ENCODE measurements around the gene IL2RA. TPM values are rescaled to one million over a fixed set of nuclear protein-coding genes. Genes with fewer than 3 reads are reported as not detected.

IL2RA gene
- total RNA-seq, 1 donor from 2014 or later = 4.3 TPM

DNA sequence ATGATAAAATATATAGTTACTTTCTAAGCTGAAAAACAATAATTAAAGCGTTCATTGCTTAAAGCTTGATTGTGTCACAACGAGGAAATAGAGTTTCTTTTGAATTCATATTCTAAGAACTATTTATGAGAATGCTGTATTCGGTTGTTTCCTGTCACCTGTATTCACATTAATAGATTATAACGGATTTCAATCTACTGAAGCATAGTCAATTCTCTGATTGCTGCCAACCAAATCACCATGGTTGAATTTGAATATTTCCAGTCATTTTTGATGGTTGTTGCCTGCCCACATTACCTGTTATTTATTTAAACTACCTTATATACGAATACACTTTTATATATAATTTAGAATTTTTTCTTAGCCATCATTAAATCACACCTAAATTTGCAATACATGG is 22.0 kb downstream of the IL2RA start:
- no peaks in the 10 kb centered on the region for H3K4me1 ChIP-seq
- no peaks in the 10 kb centered on the region for H3K36me3 ChIP-seq
- H3K27ac ChIP-seq = no peak overlapping the region
- no peak for DNase-seq
- TF ChIP-seq, protein P1, sequence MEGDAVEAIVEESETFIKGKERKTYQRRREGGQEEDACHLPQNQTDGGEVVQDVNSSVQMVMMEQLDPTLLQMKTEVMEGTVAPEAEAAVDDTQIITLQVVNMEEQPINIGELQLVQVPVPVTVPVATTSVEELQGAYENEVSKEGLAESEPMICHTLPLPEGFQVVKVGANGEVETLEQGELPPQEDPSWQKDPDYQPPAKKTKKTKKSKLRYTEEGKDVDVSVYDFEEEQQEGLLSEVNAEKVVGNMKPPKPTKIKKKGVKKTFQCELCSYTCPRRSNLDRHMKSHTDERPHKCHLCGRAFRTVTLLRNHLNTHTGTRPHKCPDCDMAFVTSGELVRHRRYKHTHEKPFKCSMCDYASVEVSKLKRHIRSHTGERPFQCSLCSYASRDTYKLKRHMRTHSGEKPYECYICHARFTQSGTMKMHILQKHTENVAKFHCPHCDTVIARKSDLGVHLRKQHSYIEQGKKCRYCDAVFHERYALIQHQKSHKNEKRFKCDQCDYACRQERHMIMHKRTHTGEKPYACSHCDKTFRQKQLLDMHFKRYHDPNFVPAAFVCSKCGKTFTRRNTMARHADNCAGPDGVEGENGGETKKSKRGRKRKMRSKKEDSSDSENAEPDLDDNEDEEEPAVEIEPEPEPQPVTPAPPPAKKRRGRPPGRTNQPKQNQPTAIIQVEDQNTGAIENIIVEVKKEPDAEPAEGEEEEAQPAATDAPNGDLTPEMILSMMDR (IDR thresholded peaks at IDR 0.05) = no peak
- ATAC-seq = no peak
- no peaks in the 10 kb centered on the region for H3K27me3 ChIP-seq
- H3K9me3 ChIP-seq = no peaks in the 10 kb centered on the region
- H3K4me3 ChIP-seq = no peak overlapping the region
- intact Hi-C loops (cut with DNase I) = no loop called here

DNA sequence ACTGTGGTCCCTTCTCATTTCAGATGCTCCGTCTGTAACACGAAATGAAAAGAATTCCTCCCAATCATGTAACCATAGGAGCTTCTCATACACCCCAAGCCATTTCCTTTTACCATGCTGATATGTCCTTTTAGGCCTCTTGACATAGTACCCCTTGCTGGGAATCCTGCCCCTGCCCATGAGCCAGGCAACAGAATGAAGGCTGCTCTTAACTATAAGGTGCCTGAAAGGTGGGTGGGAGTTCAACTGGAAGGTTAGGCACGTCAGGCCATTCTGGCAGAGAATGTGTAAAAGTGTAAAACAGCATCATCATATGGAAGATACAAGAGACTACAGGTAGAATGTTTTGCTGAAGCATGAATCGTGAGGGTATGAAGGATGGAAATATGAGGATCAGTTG is 22.5 kb downstream of the IL2RA start:
- TF ChIP-seq, protein P1 (IDR thresholded peaks at IDR 0.05) = no peak
- intact Hi-C loops (cut with DNase I) = no loop called here
- DNase-seq (no peak), ATAC-seq (no peak)
- Histone ChIP-seq H3K27me3 (no peaks in the 10 kb centered on the region), H3K4me1 (no peaks in the 10 kb centered on the region), H3K4me3 (no peak overlapping the region), H3K27ac (no peak overlapping the region), H3K36me3 (no peaks in the 10 kb centered on the region), H3K9me3 (no peaks in the 10 kb centered on the region)

- no peak overlapping the region for H3K4me3 ChIP-seq
- TF ChIP-seq, protein P1 (IDR thresholded peaks at IDR 0.05) = no peak
- H3K36me3 ChIP-seq = no peaks in the 10 kb centered on the region
- DNase-seq (no peak), ATAC-seq (no peak)
- intact Hi-C loops (cut with DNase I) = no loop called here
- no peak overlapping the region for H3K27ac ChIP-seq
- no peaks in the 10 kb centered on the region for H3K9me3 ChIP-seq
- H3K4me1 ChIP-seq = no peaks in the 10 kb centered on the region
- no peaks in the 10 kb centered on the region for H3K27me3 ChIP-seq
These were observed 24.0 kb downstream of the IL2RA start for GRCh38 chr10:6038071-6038631.

DNA sequence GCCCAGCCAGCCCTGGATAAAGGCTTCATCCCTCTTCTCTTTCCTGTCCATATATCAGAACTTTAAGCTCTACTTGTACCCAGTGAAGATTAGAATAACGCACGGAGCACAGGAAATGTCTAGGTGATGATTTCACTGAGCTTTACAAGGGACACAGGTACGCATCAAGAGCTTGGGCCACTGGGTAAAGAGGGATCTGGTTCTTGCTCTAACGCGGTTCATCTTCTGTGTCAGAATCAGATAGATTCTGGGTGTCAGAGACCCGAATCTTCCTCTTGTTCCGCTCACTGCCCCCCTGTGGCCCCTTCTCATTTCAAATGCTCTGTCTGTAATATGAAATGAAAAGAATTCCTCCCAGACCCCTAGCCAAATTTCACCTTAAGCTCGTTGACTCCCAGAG is 24.7 kb downstream of the IL2RA start:
- ATAC-seq (no peak), DNase-seq (no peak)
- Histone ChIP-seq H3K27ac (no peak overlapping the region), H3K4me1 (no peaks in the 10 kb centered on the region), H3K27me3 (no peaks in the 10 kb centered on the region), H3K9me3 (no peaks in the 10 kb centered on the region), H3K4me3 (no peak overlapping the region), H3K36me3 (no peaks in the 10 kb centered on the region)
- TF ChIP-seq, protein P1 (IDR thresholded peaks at IDR 0.05) = no peak
- intact Hi-C loops (cut with DNase I) = no loop called here

- H3K9me3 ChIP-seq = no peaks in the 10 kb centered on the region
- H3K27me3 ChIP-seq = no peaks in the 10 kb centered on the region
- no peak overlapping the region for H3K27ac ChIP-seq
- no peaks in the 10 kb centered on the region for H3K36me3 ChIP-seq
- ATAC-seq = no peak
- intact Hi-C loops (cut with DNase I) = no loop called here
- no peak for DNase-seq
- TF ChIP-seq, protein P1 (IDR thresholded peaks at IDR 0.05) = no peak
- no peaks in the 10 kb centered on the region for H3K4me1 ChIP-seq
- H3K4me3 ChIP-seq = no peak overlapping the region
These were observed 25.3 kb downstream of the IL2RA start for GRCh38 chr10:6036861-6037321.

Measured in upper lobe of right lung (tissue), 1 donor.